ENCODE results near the gene SLC47A2. TPM values are rescaled to one million over a fixed set of nuclear protein-coding genes. Genes with fewer than 3 reads are reported as not detected.

SLC47A2 gene
- not detected in 2 replicates for total RNA-seq

GRCh38 chr17:19716108-19717030 is at the start of gene SLC47A2:
Gene SLC47A2 (minus strand): TSS chr17:19716584. CDS start chr17:19716555, 29 bp downstream.

GRCh38 chr17:19747829-19748806 is 31.7 kb upstream of the SLC47A2 start, which contains the start of gene ALDH3A1:
Gene ALDH3A1 (minus strand): TSS chr17:19748298. CDS start chr17:19745129, 3,169 bp downstream.

GRCh38 chr17:19648475-19649273 is 67.7 kb downstream of the SLC47A2 start, which contains the start of gene ALDH3A2:
Gene ALDH3A2 (plus strand): TSS chr17:19648751. CDS start chr17:19648972, 221 bp downstream.

Other genes starting within 250 kb of the SLC47A2 start
- gene SLC47A1, start 182.7 kb downstream of the SLC47A2 start, total RNA-seq: 0.15 and 0.34 TPM in 2 replicates
- 22.5 and 26.8 TPM in 2 replicates for gene ALDH3A2, start 67.8 kb downstream of the SLC47A2 start, total RNA-seq
- gene ALDH3A1, start 31.7 kb upstream of the SLC47A2 start, total RNA-seq: not detected in 2 replicates
- 8.9 and 9.5 TPM in 2 replicates for gene ULK2, start 151.4 kb upstream of the SLC47A2 start, total RNA-seq

All from bronchus fibroblast of lung (primary cell).